GM12891 (cell line): ENCODE measurements around the gene PPFIA1.

Experiments used
- POLR2A ChIP-seq: IDR thresholded peaks from 2 replicates; pipeline ENCODE4 v1.6.1; 2011; ENCODE audit warnings: low read depth, low read length, control low read depth
- POLR2AphosphoS5 ChIP-seq: IDR thresholded peaks from 2 replicates; pipeline ENCODE4 v1.6.1; 2011; ENCODE audit warnings: low read depth, low read length, control low read depth
- TAF1 ChIP-seq: IDR thresholded peaks from 2 replicates; pipeline ENCODE4 v1.6.1; 2011; ENCODE audit warnings: low read depth, low read length, control low read depth

- TF ChIP-seq POLR2AphosphoS5: no peak
- TF ChIP-seq POLR2A: no peak
- no peak for TF ChIP-seq TAF1
Measured at GRCh38 chr11:70343636-70344035, 73.1 kb downstream of the PPFIA1 start.
